ENCODE measurements around the gene MIX23.

MIX23 gene

DNA sequence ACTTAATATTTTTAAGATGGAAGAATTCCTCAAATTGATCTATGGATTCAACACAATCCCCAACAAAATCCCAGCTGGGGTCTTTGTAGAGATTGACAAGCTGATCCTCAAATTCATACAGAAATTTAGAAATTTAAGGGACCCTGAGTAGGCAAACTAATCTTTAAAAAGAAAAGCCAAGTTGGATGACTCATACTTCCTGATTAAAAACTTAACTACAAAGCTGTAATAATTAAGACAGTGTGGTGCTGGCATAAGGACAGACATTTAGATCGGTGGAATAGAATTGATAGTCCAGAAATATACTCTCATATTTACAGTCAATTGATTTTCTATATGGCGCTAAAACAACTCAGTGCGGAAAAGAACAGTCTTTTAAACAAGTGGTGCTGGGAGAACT lies 12.6 kb upstream of the MIX23 start:
- TF ChIP-seq, protein P1, sequence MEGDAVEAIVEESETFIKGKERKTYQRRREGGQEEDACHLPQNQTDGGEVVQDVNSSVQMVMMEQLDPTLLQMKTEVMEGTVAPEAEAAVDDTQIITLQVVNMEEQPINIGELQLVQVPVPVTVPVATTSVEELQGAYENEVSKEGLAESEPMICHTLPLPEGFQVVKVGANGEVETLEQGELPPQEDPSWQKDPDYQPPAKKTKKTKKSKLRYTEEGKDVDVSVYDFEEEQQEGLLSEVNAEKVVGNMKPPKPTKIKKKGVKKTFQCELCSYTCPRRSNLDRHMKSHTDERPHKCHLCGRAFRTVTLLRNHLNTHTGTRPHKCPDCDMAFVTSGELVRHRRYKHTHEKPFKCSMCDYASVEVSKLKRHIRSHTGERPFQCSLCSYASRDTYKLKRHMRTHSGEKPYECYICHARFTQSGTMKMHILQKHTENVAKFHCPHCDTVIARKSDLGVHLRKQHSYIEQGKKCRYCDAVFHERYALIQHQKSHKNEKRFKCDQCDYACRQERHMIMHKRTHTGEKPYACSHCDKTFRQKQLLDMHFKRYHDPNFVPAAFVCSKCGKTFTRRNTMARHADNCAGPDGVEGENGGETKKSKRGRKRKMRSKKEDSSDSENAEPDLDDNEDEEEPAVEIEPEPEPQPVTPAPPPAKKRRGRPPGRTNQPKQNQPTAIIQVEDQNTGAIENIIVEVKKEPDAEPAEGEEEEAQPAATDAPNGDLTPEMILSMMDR (IDR thresholded peaks at IDR 0.05; ENCODE audit: low read length, missing control alignments) = no peak
- DNase-seq (ENCODE audit: low read depth) = no peak

DNA sequence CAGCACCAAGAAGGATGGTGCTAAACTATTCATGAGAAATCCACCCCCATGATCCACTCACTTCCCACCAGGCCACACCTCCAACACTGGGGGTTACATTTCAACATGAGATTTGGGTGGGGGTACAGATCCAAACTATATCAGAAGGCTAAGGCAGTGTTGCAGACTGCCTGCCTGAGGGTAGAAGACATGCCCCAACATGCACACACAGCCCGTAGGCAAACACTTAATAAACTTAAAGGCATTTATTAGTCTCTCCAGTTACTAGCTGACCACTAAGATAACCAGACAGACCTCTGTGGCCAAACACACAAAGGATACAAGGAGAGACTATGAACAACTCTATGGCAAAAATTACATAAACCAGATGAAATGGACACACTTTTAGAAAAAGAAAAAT lies 11.1 kb upstream of the MIX23 start:
- DNase-seq (ENCODE audit: low read depth) = no peak
- H3K4me3 ChIP-seq (replicated peaks; ENCODE audit: low read depth, low read length) = no peak overlapping the region
- TF ChIP-seq, protein P1 (IDR thresholded peaks at IDR 0.05; ENCODE audit: low read length, missing control alignments) = no peak

More for the DNA sequence above, 12.6 kb upstream of the MIX23 start:
- no peak overlapping the region for H3K4me3 ChIP-seq (replicated peaks; ENCODE audit: low read depth, low read length)

DNA sequence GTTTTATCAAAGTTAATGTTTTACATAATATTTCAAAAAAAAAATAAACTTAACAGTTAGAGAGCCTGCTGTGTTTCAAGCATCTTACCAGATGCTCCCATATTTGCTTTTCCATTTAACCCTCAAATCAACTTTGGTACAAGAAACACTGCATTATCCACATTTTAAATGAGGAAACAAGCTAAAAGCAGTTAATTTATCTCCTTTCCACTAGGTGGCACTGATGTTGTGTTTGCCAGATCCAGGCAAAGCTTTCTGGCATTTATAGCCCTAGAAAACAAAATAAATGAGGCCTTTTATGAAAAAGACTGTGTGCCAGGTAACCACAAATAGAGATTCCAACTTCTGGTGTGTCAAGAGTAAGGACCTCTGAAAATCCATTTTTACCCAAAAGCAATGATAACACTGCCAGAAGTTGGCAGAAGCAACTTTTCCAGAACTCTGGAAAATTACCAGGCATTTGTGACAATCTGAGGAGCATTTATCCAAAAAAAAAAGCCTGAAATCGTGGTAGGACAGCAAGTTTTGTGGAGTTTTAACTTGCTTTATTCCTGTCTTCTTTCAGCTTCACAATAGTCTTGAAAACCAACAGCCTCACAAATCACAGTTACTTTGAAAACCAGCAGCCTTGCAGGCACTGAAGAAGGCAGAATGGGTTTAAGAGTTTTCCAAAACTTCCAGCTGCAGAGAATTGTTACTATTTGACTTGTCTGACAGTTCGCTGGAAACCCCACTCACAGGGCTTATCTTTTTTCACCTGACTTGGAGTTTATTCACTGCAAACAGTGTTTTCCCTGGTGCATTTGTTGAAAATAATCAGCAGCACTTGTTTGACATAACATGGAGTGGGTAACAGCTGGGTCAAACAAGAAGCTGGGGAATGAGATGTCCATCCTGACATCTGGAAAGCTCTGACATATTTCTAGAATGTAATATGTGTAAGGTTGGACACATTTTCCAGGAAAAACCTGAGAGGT lies 10.1 kb upstream of the MIX23 start:
- TF ChIP-seq, protein P1 (IDR thresholded peaks at IDR 0.05; ENCODE audit: low read length, missing control alignments) = peak; percentile 72
- H3K4me3 ChIP-seq (replicated peaks; ENCODE audit: low read depth, low read length) = no peak overlapping the region
- DNase-seq (ENCODE audit: low read depth) = peak; percentile 67

DNA sequence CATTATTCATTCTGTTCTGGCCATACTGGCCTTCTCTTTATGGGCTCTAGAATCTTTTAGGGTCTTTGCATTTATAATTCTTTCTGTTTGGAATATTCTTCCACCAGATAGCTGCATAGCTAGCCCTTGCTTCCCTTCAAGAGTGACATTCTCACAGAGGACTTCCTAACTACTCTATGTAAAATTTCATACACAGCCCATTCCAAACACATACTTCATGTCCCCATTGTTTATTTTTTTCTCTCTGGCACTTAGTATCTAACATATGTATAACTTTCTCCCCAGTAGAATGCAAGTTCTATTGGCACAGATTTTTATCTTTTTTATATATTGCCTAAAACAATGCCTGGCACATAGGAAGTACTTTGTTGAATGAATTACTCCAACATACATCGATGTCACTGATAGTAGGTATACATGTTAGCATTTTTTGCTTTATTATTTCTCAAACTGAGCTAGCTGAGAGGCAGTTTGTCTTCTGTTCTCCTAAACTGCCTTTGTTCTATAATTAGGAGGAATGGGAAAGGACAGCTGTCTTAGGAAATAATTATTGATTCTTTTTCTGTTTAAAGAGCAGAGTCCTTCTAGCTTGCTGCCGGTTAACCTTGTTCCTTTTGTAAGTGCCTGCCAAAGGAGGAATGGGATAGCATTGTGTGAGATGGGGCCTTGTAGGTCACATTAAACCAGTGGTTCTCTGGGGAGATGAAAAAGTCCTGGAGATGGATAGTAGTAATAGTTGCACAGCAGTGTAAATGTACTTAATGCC lies 8.8 kb upstream of the MIX23 start:
- no peak overlapping the region for H3K4me3 ChIP-seq (replicated peaks; ENCODE audit: low read depth, low read length)
- no peak for DNase-seq (ENCODE audit: low read depth)
- TF ChIP-seq, protein P1 (IDR thresholded peaks at IDR 0.05; ENCODE audit: low read length, missing control alignments) = no peak

GRCh38 chr3:122390665-122391064 lies 7.6 kb upstream of the MIX23 start:
- TF ChIP-seq, protein P1 (IDR thresholded peaks at IDR 0.05; ENCODE audit: low read length, missing control alignments) = no peak
- no peak overlapping the region for H3K4me3 ChIP-seq (replicated peaks; ENCODE audit: low read depth, low read length)
- peak; percentile 6 for DNase-seq (ENCODE audit: low read depth)

DNA sequence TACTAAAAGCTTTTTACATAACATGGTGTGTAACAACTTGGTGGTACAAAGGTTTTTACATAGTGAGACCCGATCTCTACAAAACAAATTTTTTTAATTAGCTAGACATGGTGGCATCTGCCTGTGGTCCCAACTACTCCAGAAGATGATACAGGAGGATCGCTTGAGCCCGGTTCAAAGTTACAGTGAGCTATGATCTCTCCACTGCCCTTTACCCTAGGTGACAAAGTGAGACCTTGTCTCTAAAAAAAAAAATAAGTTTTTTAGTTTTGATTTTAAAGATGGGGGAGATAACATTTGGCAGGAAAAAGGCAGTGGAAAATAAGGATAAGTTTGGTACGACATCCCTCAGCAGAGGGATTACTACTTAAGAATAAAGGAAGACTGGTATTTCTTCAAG lies 6.9 kb upstream of the MIX23 start:
- TF ChIP-seq, protein P1 (IDR thresholded peaks at IDR 0.05; ENCODE audit: low read length, missing control alignments) = no peak
- no peak overlapping the region for H3K4me3 ChIP-seq (replicated peaks; ENCODE audit: low read depth, low read length)
- DNase-seq (ENCODE audit: low read depth) = no peak
